Measurements from ENCODE around the gene TXN2. TPM values are rescaled to one million over a fixed set of nuclear protein-coding genes. Genes with fewer than 3 reads are reported as not detected.
A peak's percentile ranks its signal among the peaks of the same experiment; 100 is the strongest.

Gene TXN2
- total and polyA plus RNA-seq, 2 experiments from 2014 or later = 83.1 to 193 TPM

GRCh38 chr22:36492109-36492508 lies 10.7 kb upstream of the TXN2 start:
- Histone ChIP-seq H3K9me3 (ENCODE audit: low read depth) (no peaks in the 10 kb centered on the region), H3K4me3 (no peak overlapping the region), H3K27ac (no peak overlapping the region), H3K4me1 (ENCODE audit: low read depth) (no peaks in the 10 kb centered on the region), H3K27me3 (no peaks in the 10 kb centered on the region), H3K36me3 (peaks cover 18% of the 10 kb centered on the region)
- no peak for DNase-seq (ENCODE audit: low read depth in 1 of 2, low spot score in 1 of 2)
- TF ChIP-seq, protein P1, sequence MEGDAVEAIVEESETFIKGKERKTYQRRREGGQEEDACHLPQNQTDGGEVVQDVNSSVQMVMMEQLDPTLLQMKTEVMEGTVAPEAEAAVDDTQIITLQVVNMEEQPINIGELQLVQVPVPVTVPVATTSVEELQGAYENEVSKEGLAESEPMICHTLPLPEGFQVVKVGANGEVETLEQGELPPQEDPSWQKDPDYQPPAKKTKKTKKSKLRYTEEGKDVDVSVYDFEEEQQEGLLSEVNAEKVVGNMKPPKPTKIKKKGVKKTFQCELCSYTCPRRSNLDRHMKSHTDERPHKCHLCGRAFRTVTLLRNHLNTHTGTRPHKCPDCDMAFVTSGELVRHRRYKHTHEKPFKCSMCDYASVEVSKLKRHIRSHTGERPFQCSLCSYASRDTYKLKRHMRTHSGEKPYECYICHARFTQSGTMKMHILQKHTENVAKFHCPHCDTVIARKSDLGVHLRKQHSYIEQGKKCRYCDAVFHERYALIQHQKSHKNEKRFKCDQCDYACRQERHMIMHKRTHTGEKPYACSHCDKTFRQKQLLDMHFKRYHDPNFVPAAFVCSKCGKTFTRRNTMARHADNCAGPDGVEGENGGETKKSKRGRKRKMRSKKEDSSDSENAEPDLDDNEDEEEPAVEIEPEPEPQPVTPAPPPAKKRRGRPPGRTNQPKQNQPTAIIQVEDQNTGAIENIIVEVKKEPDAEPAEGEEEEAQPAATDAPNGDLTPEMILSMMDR (IDR thresholded peaks at IDR 0.05; ENCODE audit: low read depth, low read length) = no peak

- no peak for DNase-seq (ENCODE audit: low read depth in 1 of 2, low spot score in 1 of 2)
- H3K4me1 ChIP-seq (ENCODE audit: low read depth) = no peaks in the 10 kb centered on the region
- no peak overlapping the region for H3K27ac ChIP-seq
- no peaks in the 10 kb centered on the region for H3K27me3 ChIP-seq
- H3K4me3 ChIP-seq = no peak overlapping the region
- H3K36me3 ChIP-seq = peaks cover 15% of the 10 kb centered on the region
- H3K9me3 ChIP-seq (ENCODE audit: low read depth) = no peaks in the 10 kb centered on the region
- TF ChIP-seq, protein P1 (IDR thresholded peaks at IDR 0.05; ENCODE audit: low read depth, low read length) = no peak
These were observed 9.7 kb upstream of the TXN2 start for GRCh38 chr22:36491155-36491554.

- Histone ChIP-seq H3K9me3 (ENCODE audit: low read depth) (no peaks in the 10 kb centered on the region), H3K36me3 (peaks cover 8% of the 10 kb centered on the region), H3K4me1 (ENCODE audit: low read depth) (no peaks in the 10 kb centered on the region), H3K4me3 (no peak overlapping the region), H3K27me3 (no peaks in the 10 kb centered on the region), H3K27ac (no peak overlapping the region)
- TF ChIP-seq, protein P1 (IDR thresholded peaks at IDR 0.05; ENCODE audit: low read depth, low read length) = peak; percentile 67
- peak; percentile 63 to 67 for DNase-seq (ENCODE audit: low read depth in 1 of 2, low spot score in 1 of 2)
These were observed 5.4 kb upstream of the TXN2 start for GRCh38 chr22:36486619-36487384.

DNA sequence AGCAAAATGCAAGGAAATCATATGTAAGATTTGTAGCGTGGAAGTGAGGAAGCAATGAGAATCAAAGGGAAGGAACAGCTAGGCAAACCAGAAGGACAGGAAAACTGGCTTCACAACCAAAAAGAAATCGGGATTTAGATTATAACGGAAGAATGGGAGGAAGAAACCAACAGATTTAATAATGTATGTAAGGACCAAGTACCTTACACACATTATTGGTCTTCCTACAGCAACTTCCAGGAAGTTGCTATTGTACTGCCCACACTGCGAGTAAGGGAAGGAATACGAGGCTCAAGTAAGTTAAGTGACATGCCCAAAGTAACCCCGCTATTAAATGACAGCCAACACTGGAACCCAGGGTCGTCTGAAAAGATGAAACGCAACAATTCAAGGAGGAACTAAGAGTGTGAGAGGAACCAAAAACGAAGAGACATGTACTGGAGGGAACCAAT lies 473 bp downstream of the TXN2 start:
- Histone ChIP-seq H3K27ac (peak overlapping the region; percentile 98), H3K4me3 (peak overlapping the region; percentile 65), H3K27me3 (no peaks in the 10 kb centered on the region), H3K4me1 (ENCODE audit: low read depth) (peaks cover 5% of the 10 kb centered on the region), H3K36me3 (peaks cover 14% of the 10 kb centered on the region), H3K9me3 (ENCODE audit: low read depth) (no peaks in the 10 kb centered on the region)
- TF ChIP-seq, protein P1 (IDR thresholded peaks at IDR 0.05; ENCODE audit: low read depth, low read length) = no peak
- DNase-seq (ENCODE audit: low read depth in 1 of 2, low spot score in 1 of 2) = no peak

DNA sequence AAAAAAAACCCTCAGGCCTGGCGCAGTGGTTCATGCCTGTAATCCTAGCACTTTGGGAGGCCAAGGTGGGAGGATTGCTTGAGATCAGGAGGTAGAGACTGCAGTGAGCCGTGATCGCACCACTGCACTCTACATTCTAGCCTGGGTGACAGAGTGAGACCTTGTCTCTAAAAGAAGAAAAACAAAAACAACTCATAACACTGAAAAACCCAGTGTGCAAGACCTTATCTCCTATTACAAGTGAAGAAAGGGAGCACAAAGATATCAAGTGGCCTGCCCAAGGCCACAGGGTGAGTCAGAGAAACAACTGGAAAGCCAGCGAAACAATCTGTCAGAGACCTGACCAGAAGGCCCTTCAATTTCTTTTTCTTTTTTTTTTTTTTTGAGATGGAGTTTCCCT lies 2.5 kb downstream of the TXN2 start:
- H3K9me3 ChIP-seq (ENCODE audit: low read depth) = no peaks in the 10 kb centered on the region
- DNase-seq (ENCODE audit: low read depth in 1 of 2, low spot score in 1 of 2) = peak in 1 of 2 donors; percentile 21
- no peak overlapping the region for H3K27ac ChIP-seq
- peaks cover 26% of the 10 kb centered on the region for H3K36me3 ChIP-seq
- H3K4me1 ChIP-seq (ENCODE audit: low read depth) = peaks cover 5% of the 10 kb centered on the region
- TF ChIP-seq, protein P1 (IDR thresholded peaks at IDR 0.05; ENCODE audit: low read depth, low read length) = no peak
- H3K27me3 ChIP-seq = no peaks in the 10 kb centered on the region
- H3K4me3 ChIP-seq = no peak overlapping the region

Data from cardiac muscle cell (in vitro differentiated cells and primary cell).